Naive thymus-derived CD4-positive, alpha-beta T cell (primary cell): Measurements from ENCODE around the gene ACAA2. TPM values are rescaled to one million over a fixed set of nuclear protein-coding genes. Genes with fewer than 3 reads are reported as not detected.

Source experiments
- ATAC-seq: fragments of 150-1000 bp; cut with Tn5 transposase; 2 replicates; pipeline ENCODE4 v1.10.0; 2021; ENCODE audit warnings: mild to moderate bottlenecking, moderate library complexity
- CTCF ChIA-PET: fragments of 350-600 bp; sonication (Branson Sonifier 250); formaldehyde crosslinking; loops from one replicate; lab custom pipeline; 2021; ENCODE audit warnings: antibody characterized with exemption; lab: Charles Lee
- POLR2A ChIA-PET: fragments of 350-600 bp; sonication (Branson Sonifier 250); formaldehyde crosslinking; loops from one replicate; lab custom pipeline; 2021; ENCODE audit warnings: antibody characterized with exemption, inconsistent platforms; lab: Charles Lee
- DNase-seq, 9 donors: peaks; one replicate each; pipeline versions ENCODE4 v3.0.0 to v3.0.0-alpha.2; 2020 to 2022; ENCODE audit warnings: mixed read lengths in 1 of 9
- H3K27ac ChIP-seq: one replicate; pipeline ENCODE4 v1.7.0; 2013; ENCODE audit warnings: mild to moderate bottlenecking, low read depth, low read length, moderate library complexity
- H3K27me3 ChIP-seq, 2 donors: one replicate each; pipeline ENCODE4 v1.7.0; 2013; ENCODE audit warnings: low read length in 2 of 2, mild to moderate bottlenecking in 2 of 2, moderate library complexity in 2 of 2; ENCODE audit not compliant: control insufficient read depth in 2 of 2, insufficient read depth in 2 of 2
- H3K36me3 ChIP-seq, 3 experiments: 1 replicate in 2 of 3; 2 replicates in 1 of 3; pipeline ENCODE4 v1.7.0; 2013; ENCODE audit warnings: low read length in 3 of 3, mild to moderate bottlenecking in 3 of 3, moderate library complexity in 1 of 3; ENCODE audit not compliant: insufficient read depth in 3 of 3, control insufficient read depth in 2 of 3
- H3K4me1 ChIP-seq, 2 donors: one replicate each; pipeline ENCODE4 v1.7.0; 2013; ENCODE audit warnings: low read length in 2 of 2, mild to moderate bottlenecking in 2 of 2, moderate library complexity in 1 of 2; ENCODE audit not compliant: control insufficient read depth in 2 of 2, insufficient read depth in 2 of 2
- H3K4me3 ChIP-seq: 2 replicates; pipeline ENCODE4 v1.7.0; 2013; ENCODE audit warnings: mild to moderate bottlenecking, low read length
- H3K9me3 ChIP-seq, 3 experiments: 1 replicate in 2 of 3; 2 replicates in 1 of 3; pipeline ENCODE4 v1.7.0; 2013; ENCODE audit warnings: low read length in 3 of 3; ENCODE audit not compliant: control insufficient read depth in 2 of 3
- H3K27ac Mint-ChIP-seq, 9 donors: one replicate each; pipeline ENCODE4 v1.8.0; 2020 to 2022; ENCODE audit warnings: mixed read lengths in 9 of 9, mild to moderate bottlenecking in 8 of 9, moderate library complexity in 5 of 9, inconsistent platforms in 2 of 9
- H3K27me3 Mint-ChIP-seq, 5 donors: one replicate each; pipeline ENCODE4 v1.8.0; 2021 to 2022; ENCODE audit warnings: mixed read lengths in 5 of 5, mild to moderate bottlenecking in 1 of 5
- H3K36me3 Mint-ChIP-seq, 5 donors: one replicate each; pipeline ENCODE4 v1.8.0; 2020 to 2022; ENCODE audit warnings: mixed read lengths in 5 of 5, mild to moderate bottlenecking in 3 of 5, inconsistent platforms in 1 of 5
- H3K4me1 Mint-ChIP-seq, 7 donors: one replicate each; pipeline ENCODE4 v1.8.0; 2020 to 2022; ENCODE audit warnings: mixed read lengths in 7 of 7, mild to moderate bottlenecking in 3 of 7, inconsistent platforms in 1 of 7
- H3K4me3 Mint-ChIP-seq, 10 donors: one replicate each; pipeline ENCODE4 v1.8.0; 2020 to 2022; ENCODE audit warnings: mild to moderate bottlenecking in 10 of 10, mixed read lengths in 10 of 10, moderate library complexity in 6 of 10, inconsistent platforms in 2 of 10
- H3K9me3 Mint-ChIP-seq, 11 donors: one replicate each; pipeline ENCODE4 v1.8.0; 2020 to 2022; ENCODE audit warnings: mixed read lengths in 11 of 11, mild to moderate bottlenecking in 4 of 11, inconsistent platforms in 1 of 11, moderate library complexity in 1 of 11
- intact Hi-C, 2 donors: fragments of 100-400 bp; cut with micrococcal nuclease; formaldehyde crosslinking; loops; one replicate each; pipeline ENCODE4 v1.15.1; 2023
- polyA plus RNA-seq, 2 donors: library from polyadenylated mRNA; unstranded; fragments of 300-500 nt; fragmentation: Illumina TruSeq; gene quantifications; one replicate each; pipeline ENCODE4 v1.2.3, GENCODE V29; 2021
- total RNA-seq, 6 experiments: library from RNA in 5 of 6; stranded (reverse) in 5 of 6; gene quantifications; 1 replicate in 5 of 6; 2 replicates in 1 of 6; pipeline ENCODE4 v1.2.3 and lab custom pipeline; 2021 to 2026

ACAA2 gene
- total and polyA plus RNA-seq, 7 experiments from 2014 or later = 15.4 to 94.7 (median 29.3) TPM

DNA sequence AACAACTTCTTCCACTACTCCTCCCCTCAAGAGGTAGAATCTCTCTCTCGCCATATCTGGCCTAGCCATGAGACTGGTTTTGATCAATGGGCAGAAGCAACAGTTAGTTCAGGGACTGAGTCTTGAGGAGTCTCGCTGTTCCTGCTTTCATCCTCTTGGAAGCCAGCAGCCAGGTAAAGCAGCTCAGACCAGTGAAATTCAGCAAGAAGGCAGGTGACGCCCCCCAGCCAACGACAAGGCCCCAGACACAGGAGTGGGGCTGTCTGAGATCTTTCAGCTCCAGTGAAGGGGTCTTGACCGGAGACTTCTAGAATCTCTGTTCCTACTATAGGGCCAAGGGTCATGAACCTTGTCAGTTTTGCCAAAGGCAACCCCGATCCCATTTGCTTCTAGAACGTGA, 39.7 kb upstream of the ACAA2 start:
- POLR2A ChIA-PET = no interaction called here
- Histone ChIP-seq H3K27me3 (no peaks in the 10 kb centered on the region), H3K4me1 (no peaks in the 10 kb centered on the region), H3K4me3 (no peak overlapping the region), H3K27ac (no peak overlapping the region), H3K36me3 (no peaks in the 10 kb centered on the region), H3K9me3 (no peaks in the 10 kb centered on the region)
- Mint-ChIP-seq H3K27ac (no peak overlapping the region), H3K27me3 (peaks cover 5 to 16% (median 8%) of the 10 kb centered on the region in 5 donors), H3K4me3 (no peak overlapping the region), H3K36me3 (no peaks in the 10 kb centered on the region), H3K9me3 (no peaks in the 10 kb centered on the region), H3K4me1 (peaks cover 0 to 5% (median 0%) of the 10 kb centered on the region in 7 donors)
- CTCF ChIA-PET = no interaction called here
- DNase-seq (no peak), ATAC-seq (no peak)
- intact Hi-C loops = loop anchor here in 1 of 2 donors (10.0 kb wide), 2 partner anchors 108 to 1178 kb away; no protein-coding TSS in a partner anchor

DNA sequence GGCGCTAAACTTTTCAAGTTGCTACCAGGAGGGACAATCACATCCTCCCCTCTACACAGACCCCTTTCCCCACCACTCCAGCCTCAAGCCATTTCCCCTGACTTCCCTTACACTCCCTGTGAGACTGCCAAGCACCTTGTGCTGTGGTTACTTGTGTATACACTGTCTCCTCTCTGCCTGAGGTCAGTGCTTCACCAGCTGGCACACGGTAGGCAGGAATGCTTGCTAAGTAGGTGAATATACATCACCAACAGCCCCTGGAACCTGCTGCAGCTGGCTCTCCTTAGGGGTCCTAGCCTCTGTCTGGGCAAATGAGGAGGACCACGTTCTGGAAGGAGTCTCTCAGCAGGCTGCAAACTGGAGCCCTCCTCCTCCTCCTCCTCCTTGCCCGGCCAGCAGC, 38.3 kb upstream of the ACAA2 start:
- no peaks in the 10 kb centered on the region for H3K9me3 ChIP-seq
- peaks cover 0 to 5% (median 0%) of the 10 kb centered on the region in 7 donors for H3K4me1 Mint-ChIP-seq
- H3K9me3 Mint-ChIP-seq = no peaks in the 10 kb centered on the region
- H3K27me3 Mint-ChIP-seq = peaks cover 9 to 16% (median 11%) of the 10 kb centered on the region in 5 donors
- no peaks in the 10 kb centered on the region for H3K4me1 ChIP-seq
- CTCF ChIA-PET = no interaction called here
- no peaks in the 10 kb centered on the region for H3K36me3 Mint-ChIP-seq
- no peak for DNase-seq
- H3K36me3 ChIP-seq = no peaks in the 10 kb centered on the region
- POLR2A ChIA-PET = no interaction called here
- H3K27me3 ChIP-seq = no peaks in the 10 kb centered on the region
- no peak overlapping the region for H3K4me3 ChIP-seq
- H3K27ac ChIP-seq = no peak overlapping the region
- intact Hi-C loops = loop anchor here in 1 of 2 donors (10.0 kb wide), 2 partner anchors 107 to 1177 kb away; no protein-coding TSS in a partner anchor
- ATAC-seq = no peak
- H3K27ac Mint-ChIP-seq = no peak overlapping the region
- H3K4me3 Mint-ChIP-seq = no peak overlapping the region

DNA sequence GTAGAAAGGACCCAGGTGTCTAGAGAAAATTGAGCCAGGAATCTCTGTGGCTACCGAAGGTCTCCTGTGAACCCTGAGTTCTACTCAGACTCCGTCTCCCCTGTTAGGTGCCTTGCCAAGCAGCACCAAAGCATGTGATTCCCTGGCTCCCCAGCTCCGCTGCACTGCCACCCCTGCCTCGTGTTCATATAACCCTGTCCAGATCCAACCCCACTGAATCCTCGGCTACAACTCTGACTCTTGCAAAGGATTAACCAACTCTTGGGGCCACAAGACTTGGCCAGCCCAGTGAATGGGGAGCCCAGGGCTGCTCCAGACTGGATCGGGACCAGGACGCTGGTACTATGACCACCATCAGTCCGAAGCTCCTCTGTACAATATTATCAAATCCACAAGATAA, 37.3 kb upstream of the ACAA2 start:
- no peaks in the 10 kb centered on the region for H3K4me1 ChIP-seq
- H3K4me3 ChIP-seq = no peak overlapping the region
- H3K4me1 Mint-ChIP-seq = peaks cover 0 to 5% (median 0%) of the 10 kb centered on the region in 7 donors
- H3K27ac ChIP-seq = no peak overlapping the region
- no peaks in the 10 kb centered on the region for H3K36me3 Mint-ChIP-seq
- ATAC-seq = no peak
- H3K9me3 Mint-ChIP-seq = no peaks in the 10 kb centered on the region
- no peak for DNase-seq
- peak overlapping the region in 1 of 9 donors; percentile 35 for H3K27ac Mint-ChIP-seq
- H3K27me3 ChIP-seq = no peaks in the 10 kb centered on the region
- POLR2A ChIA-PET = no interaction called here
- intact Hi-C loops = loop anchor here in 1 of 2 donors (10.0 kb wide), 2 partner anchors 106 to 1176 kb away; no protein-coding TSS in a partner anchor
- CTCF ChIA-PET = interaction anchor here (0.6 kb wide), 1 partner anchor 97 kb away, joined by 3 read pairs; no protein-coding TSS in a partner anchor
- no peaks in the 10 kb centered on the region for H3K9me3 ChIP-seq
- no peak overlapping the region for H3K4me3 Mint-ChIP-seq
- peaks cover 9 to 16% (median 12%) of the 10 kb centered on the region in 5 donors for H3K27me3 Mint-ChIP-seq
- H3K36me3 ChIP-seq = no peaks in the 10 kb centered on the region

DNA sequence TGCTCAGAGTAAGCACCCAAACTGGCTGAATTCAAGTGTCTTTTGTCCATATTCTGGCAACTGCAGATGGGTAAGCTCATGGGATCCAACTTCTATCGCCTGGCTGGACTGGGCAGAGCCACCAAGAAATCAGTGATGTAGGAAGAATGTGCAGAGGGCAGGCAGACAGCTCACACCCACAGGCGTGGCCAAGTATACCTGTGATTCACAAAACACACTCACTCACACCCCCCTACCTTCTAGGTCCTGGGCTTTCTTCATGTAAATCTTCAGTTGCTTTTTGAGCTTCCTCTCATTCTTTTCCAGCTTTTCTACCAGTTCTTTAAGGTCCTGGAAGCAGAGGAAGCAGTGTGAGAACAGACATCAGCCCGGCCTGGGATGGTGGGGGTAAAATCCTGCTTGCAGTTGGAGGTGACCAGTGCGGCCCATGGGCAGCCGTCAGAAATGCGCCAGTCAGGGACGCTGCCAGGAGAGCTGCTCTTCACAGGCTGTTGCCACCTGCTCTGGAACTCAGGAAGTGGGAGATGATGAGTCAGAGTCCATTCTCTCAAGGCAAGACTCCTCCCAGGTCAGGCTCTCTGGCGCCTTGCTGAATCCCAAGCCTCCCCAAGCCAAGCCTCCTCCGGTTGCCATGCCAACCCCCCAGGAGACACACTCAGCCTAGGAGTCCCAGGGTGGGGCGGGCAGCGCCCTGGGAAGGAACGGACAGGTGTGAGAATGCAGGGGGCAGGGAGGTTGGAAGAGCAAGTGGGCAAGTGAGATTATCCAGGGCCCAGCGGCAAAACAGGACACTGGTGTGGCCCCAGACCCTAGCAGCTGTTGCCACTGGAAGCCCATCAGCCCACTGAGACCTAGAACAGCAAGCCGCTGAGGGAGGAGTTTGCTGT, 36.2 kb upstream of the ACAA2 start:
- Histone ChIP-seq H3K27me3 (no peaks in the 10 kb centered on the region), H3K27ac (no peak overlapping the region), H3K36me3 (no peaks in the 10 kb centered on the region), H3K4me3 (no peak overlapping the region), H3K9me3 (no peaks in the 10 kb centered on the region), H3K4me1 (no peaks in the 10 kb centered on the region)
- no peak overlapping the region for H3K27ac Mint-ChIP-seq
- peak; percentile 8 for ATAC-seq
- no peaks in the 10 kb centered on the region for H3K9me3 Mint-ChIP-seq
- intact Hi-C loops = loop anchor here in 1 of 2 donors (10.0 kb wide), 2 partner anchors 105 to 1175 kb away; no protein-coding TSS in a partner anchor
- H3K4me3 Mint-ChIP-seq = no peak overlapping the region
- DNase-seq = no peak
- H3K36me3 Mint-ChIP-seq = no peaks in the 10 kb centered on the region
- ChIA-PET POLR2A (no interaction called here), CTCF (no interaction called here)
- peaks cover 9 to 16% (median 12%) of the 10 kb centered on the region in 5 donors for H3K27me3 Mint-ChIP-seq
- H3K4me1 Mint-ChIP-seq = peaks cover 0 to 5% (median 0%) of the 10 kb centered on the region in 7 donors

DNA sequence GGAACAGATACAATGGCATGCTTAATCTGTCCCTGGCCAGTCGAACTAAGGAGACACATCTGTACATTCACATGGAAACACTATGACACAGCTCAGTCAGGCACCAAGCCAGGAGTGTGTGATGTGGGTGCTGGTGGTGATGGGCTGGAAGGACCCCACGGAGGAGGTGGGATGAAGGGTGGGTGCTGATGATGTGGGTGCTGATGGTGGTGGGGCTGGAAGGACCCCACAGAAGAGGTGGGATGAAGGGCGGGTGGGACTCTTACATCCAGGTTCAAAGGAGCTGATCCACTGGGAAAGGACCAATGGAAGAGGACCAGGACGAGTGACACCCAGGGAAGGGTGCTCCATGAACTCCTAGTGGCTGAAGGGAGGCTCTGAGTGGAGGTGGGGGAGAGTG, 34.8 kb upstream of the ACAA2 start:
- no peak for DNase-seq

DNA sequence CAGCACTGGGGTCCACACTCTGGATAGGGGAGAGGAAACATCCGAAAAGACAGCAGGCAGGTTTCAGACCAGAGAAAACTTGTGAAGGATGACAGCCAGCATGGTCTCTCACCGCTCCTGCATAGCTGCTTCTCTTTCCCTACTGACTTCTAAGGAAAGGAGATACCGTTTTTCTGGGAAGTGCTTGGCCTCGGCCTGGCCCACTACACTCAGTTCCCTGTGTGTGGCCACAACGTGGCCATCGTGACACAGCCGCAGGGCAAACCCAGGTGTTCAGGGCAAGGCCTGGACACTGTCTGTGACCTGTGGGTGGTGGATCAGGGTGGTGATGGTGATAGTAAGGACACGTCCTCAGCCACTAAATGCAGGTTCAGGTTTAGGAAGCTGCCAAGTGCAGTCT, 34.2 kb upstream of the ACAA2 start:
- DNase-seq (no peak), ATAC-seq (no peak)
- Histone ChIP-seq H3K4me3 (no peak overlapping the region), H3K27me3 (no peaks in the 10 kb centered on the region), H3K4me1 (no peaks in the 10 kb centered on the region), H3K27ac (no peak overlapping the region), H3K36me3 (no peaks in the 10 kb centered on the region), H3K9me3 (no peaks in the 10 kb centered on the region)
- CTCF ChIA-PET = no interaction called here
- POLR2A ChIA-PET = no interaction called here
- peaks cover 0 to 6% (median 0%) of the 10 kb centered on the region in 7 donors for H3K4me1 Mint-ChIP-seq
- intact Hi-C loops = no loop called here
- no peaks in the 10 kb centered on the region for H3K9me3 Mint-ChIP-seq
- peaks cover 9 to 16% (median 12%) of the 10 kb centered on the region in 5 donors for H3K27me3 Mint-ChIP-seq
- no peak overlapping the region for H3K4me3 Mint-ChIP-seq
- H3K27ac Mint-ChIP-seq = no peak overlapping the region
- H3K36me3 Mint-ChIP-seq = no peaks in the 10 kb centered on the region

More for the DNA sequence above, 34.8 kb upstream of the ACAA2 start:
- H3K27me3 Mint-ChIP-seq = peaks cover 9 to 16% (median 12%) of the 10 kb centered on the region in 5 donors
- H3K9me3 Mint-ChIP-seq = no peaks in the 10 kb centered on the region
- intact Hi-C loops = no loop called here
- H3K27ac Mint-ChIP-seq = peak overlapping the region in 1 of 9 donors; percentile 7
- H3K36me3 Mint-ChIP-seq = no peaks in the 10 kb centered on the region
- ChIA-PET CTCF (no interaction called here), POLR2A (no interaction called here)
- no peak overlapping the region for H3K4me3 Mint-ChIP-seq
- Histone ChIP-seq H3K27ac (no peak overlapping the region), H3K36me3 (no peaks in the 10 kb centered on the region), H3K9me3 (no peaks in the 10 kb centered on the region), H3K27me3 (no peaks in the 10 kb centered on the region), H3K4me1 (no peaks in the 10 kb centered on the region), H3K4me3 (no peak overlapping the region)
- peaks cover 0 to 5% (median 0%) of the 10 kb centered on the region in 7 donors for H3K4me1 Mint-ChIP-seq
- no peak for ATAC-seq
